Stimulated activated CD8-positive, alpha-beta memory T cell treated with anti-CD3 and anti-CD28 coated beads, Interleukin-7, amount 100 ng/mL, for 48 hours (primary cell): Measurements from ENCODE around the gene CHST4.
"Not testable (repeated sequence)": the region's sequence is repeated elsewhere in the genome, so short reads cannot be mapped to it uniquely, and the experiment has no call there.

Source experiments
- DNase-seq, 2 donors: peaks; one replicate each; pipeline ENCODE4 v3.0.0-alpha.2; 2020; ENCODE audit warnings: low read depth in 1 of 2; ENCODE audit errors: extremely low read depth in 1 of 2

CHST4 gene

DNA sequence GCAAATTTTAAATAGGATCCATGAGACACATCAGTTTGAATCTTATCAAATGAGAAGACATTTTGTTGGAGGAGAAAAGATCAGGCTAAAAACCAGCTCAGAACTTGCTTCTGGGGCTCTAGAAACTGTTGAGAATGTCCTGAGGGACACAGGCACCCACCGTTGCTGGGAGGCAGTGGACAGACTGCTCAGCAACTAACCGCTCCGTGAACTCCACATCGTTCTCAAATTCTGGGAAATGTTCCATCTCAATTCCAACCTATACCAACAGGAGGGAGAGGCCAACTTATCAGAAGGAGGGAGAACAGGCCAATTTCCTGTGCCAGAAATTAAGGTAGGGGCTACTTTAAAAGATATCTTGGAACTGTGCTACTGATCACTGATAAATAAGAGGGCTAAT is 42.3 kb downstream of the CHST4 start:
- no peak for DNase-seq

DNA sequence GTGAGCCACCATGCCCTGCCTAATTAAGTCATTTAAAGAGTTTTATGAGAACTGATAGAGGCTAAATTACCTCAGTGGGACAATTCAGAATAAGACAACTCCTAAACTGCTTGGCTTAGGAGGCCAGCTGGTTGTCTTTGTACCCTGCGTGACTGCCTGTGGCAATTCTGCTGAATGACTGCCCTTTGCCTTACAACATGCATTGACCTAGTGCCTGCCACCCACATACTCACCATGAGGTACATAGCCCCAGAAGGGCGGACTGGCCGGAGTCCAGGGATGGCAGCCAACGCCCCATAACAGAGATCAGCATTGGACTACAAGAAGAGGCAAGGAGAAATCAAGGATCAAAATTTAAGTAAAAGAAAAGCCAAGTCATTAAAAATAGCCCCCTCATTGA is 43.4 kb downstream of the CHST4 start:
- no peak for DNase-seq

DNA sequence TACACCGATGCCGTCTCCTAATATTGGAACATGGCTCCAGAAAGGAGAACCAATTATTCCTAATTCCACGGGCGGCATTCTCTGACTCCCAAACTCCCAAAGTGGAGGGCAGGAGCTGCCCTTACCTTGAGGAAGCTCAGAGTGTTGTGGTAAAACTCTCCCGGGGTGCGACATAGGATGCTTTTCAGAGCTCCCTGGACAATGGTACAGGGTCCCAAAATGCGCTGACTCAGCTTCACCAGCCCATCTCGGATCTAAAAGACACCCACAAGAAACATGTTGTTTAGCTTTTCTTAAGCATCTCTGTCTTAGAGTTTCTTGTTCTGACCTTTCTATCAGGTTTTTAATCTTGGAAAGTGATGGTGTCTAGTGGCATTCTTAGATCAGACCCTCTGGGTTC is 43.9 kb downstream of the CHST4 start:
- no peak for DNase-seq

DNA sequence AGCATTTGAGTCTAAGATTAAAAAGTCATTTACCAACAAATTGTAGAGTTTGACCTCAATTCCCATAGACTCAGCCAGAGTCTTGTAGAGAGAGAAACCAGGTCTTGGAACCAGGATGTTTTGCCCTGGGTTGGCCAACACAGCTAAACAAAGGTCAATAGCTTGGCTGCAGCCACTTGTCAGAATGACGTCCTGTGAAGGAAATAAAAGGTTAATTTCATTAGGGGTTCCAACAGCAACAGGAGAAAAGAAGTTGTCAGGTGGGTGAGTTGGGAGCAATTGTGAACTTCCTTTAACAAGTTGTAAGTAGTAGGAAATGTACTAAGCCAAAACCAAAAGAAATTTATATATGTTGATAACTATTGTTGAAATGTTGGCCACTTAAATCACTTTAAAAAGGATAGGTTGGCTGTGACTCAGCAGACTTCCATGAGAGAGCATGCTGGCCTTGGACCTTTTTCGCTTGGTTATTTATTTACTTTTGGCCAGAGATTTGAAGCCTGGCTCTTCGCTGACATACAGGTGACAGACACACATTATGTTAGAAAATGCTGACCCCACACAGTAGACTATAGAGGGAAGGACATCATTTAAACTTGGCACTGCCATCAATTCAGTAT is 46.4 kb downstream of the CHST4 start:
- no peak for DNase-seq

DNA sequence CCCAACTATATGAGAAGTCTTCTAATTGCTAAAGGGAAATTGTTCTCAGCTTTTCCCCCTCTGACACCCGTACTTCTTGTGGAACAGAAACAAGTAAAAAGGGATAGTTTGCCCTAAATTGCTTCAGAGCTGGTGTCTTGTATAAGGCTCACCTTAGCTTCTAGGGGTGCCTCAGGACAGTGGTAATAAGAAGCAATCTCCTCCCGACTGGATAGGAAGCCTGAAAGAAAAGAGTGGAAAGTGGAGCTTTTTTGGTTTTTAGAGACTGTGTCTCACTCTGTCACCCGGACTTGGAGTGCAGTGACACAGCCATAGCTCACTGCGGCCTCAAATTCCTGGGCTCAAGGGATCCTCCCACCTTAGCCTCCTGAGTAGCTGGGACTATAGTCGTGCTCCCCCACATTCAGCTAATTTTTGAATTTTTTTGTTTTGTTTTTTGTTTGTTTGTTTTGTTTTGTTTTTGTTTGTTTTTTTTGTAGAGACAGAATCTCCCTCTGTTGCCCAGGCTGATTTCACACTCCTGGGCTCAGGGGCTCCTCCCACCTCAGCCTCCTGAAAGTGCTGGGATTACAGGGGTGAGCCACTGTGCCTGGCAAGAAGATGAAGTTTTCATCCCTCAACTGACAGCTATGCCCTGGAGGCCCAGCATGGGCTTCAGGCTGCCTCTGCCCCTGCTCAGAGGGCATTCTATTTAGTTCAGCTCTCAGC is 47.3 kb downstream of the CHST4 start:
- DNase-seq = no peak

DNA sequence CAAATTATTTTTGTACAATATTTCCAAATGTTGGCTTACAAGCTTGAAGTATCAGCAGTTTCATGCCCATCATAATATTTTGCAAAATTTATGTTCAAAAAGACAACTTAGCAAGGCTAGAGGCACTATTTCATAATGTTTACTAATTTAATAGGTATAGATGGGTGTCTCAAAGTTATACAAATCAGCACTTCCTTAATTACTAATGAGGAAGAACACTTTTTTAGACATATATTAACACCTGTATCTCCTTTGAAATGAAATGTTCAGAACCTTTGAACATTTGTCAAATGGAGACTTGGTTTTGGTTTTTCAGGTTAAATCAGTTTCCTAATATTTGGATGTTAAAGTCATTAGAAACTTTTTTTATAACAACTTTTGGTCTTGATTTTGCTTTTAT is 48.5 kb downstream of the CHST4 start:
- DNase-seq = no peak

DNA sequence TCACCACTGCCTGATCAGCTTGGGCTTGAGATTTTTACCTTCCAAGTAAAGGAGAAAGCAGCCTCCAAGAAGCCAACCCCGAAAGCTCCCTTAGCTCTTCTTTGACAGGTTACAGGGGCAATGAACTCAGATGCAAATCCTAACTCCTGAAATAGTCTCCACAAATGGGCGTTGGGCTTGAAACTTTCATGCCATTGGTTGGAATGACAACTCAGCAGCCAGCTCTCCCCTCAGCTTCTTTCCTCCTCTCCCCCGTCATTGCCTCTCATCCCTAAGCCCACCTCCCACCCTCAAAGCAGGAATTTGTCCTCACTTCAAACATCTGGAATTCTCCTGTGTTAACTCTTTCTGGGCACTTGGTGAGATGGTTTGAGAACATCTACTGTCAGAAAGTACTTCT is 50.7 kb downstream of the CHST4 start, which contains the start of gene TAT:
TSS of gene TAT (minus strand) at position 122 of the 400 bp plus-strand sequence. CDS start 677 bp downstream, outside the sequence.
- no peak for DNase-seq

DNA sequence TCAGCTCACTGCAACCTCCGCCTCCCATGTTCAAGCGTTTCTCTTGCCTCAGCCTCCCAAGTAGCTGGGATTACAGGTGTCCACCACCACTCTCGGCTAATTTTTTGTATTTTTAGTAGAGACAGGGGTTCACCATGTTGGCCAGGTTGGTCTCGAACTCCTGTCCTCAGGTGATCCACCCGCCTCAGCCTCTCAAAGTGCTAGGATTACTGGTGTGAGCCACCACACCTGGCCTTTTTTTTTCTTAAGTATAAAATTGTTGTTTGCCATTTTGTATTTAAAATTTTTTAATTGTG is 56.3 kb downstream of the CHST4 start:
- DNase-seq = not testable (repeated sequence)

DNA sequence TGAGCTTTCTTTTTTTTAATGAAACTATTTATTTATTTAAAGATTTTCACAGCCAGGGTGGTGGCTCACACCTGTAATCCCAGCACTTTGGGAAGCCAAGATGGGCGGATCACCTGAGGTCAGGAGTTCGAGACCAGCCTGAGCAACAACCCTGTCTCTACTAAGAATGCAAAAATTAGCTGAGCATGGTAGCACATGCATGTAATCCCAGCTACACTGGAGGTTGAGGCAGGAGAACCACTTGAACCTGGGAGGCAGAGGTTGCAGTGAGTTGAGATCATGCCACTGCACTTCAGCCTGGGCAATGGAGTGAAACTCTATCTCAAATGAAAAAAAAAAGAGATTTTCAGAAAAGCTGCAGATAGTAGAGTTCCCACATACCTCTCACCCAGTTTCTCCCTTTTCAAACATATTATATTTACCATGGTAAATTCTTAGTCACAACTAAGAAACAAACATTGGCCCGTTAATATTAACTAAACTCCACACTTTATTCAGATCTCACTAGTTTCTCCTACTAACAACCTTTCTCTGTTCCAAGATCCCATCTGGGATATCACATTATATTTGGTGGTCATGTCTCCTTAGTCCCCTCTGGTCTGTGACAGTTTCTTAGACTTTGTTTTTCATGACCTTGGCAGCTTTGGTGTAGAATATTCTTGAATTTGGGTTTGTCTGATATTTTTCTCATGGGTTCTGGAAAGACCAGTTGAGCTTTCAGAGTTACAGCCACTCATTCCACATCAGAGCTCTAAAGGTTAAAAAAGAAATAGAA is 58.5 kb downstream of the CHST4 start:
- no peak for DNase-seq

DNA sequence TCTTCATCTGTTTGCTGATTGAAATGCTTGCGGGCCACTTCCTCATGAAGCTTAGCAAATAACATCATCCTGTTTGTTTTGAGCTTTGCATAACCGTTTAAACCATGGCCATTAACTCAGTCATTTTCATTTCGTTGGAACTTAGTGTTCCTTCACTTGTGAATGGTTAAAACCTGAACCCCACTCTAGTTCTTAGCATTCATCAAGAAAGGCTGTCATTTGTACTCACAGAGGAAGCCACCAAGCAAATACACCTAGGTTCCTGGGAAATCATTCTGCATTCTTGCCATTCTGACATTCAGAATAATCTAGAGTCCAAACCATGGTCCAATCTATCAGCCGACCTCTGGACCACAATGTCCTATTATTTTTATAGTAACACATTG is 59.1 kb downstream of the CHST4 start:
- DNase-seq = no peak
